ENCODE data around the gene ACACB. TPM values are rescaled to one million over a fixed set of nuclear protein-coding genes. Genes with fewer than 3 reads are reported as not detected.

ACACB gene
- total and polyA plus RNA-seq, 2 experiments from 2014 or later, result 6.2 to 15.4 TPM

- H3K4me3 Mint-ChIP-seq, result no peak overlapping the region
- no peaks in the 10 kb centered on the region for H3K36me3 ChIP-seq (ENCODE audit: insufficient read depth)
- H3K9me2 ChIP-seq (ENCODE audit: insufficient read depth), result no peaks in the 10 kb centered on the region
- DNase-seq (ENCODE audit: low spot score) (no peak), ATAC-seq (no peak)
- H3K4me1 ChIP-seq (ENCODE audit: insufficient read depth), result no peaks in the 10 kb centered on the region; the same call in 1 of the 2 replicates
- H3K27me3 ChIP-seq (ENCODE audit: insufficient read depth), result no peaks in the 10 kb centered on the region
- no peak overlapping the region for H3K27ac Mint-ChIP-seq
- no peaks in the 10 kb centered on the region for H3K79me2 ChIP-seq (replicated peaks; ENCODE audit: insufficient read depth)
- H2AFZ ChIP-seq, result no peak overlapping the region
- peaks cover 3% of the 10 kb centered on the region; the same call in 1 of the 3 replicates for H3K36me3 Mint-ChIP-seq (ENCODE audit: low read depth)
- H3F3A ChIP-seq (replicated peaks; ENCODE audit: low read depth), result no peaks in the 10 kb centered on the region
- H3K27me3 Mint-ChIP-seq (ENCODE audit: insufficient read depth, low read depth, poor library complexity), result peaks cover 2% of the 10 kb centered on the region
- no peak overlapping the region for H3K4me2 ChIP-seq
- TF ChIP-seq CTCF (conservative IDR thresholded peaks at IDR 0.05; ENCODE audit: low read depth in 2 of 2), result no peak
- no peak for TF ChIP-seq REST (IDR thresholded peaks at IDR 0.05; ENCODE audit: unreplicated experiment)
- no peak for TF ChIP-seq EZH2phosphoT487 (IDR thresholded peaks at IDR 0.05; ENCODE audit: unreplicated experiment)
- no peak for TF ChIP-seq ETS1 (IDR thresholded peaks at IDR 0.05)
- TF ChIP-seq POLR2AphosphoS5 (IDR thresholded peaks at IDR 0.05; ENCODE audit: low read depth), result no peak
- no peak for TF ChIP-seq CREB1 (CRISPR knock-in tag; IDR thresholded peaks at IDR 0.05; ENCODE audit: low read depth)
- no peak for TF ChIP-seq NANOG (IDR thresholded peaks at IDR 0.05; ENCODE audit: borderline replicate concordance)
- TF ChIP-seq STAT1 (IDR thresholded peaks at IDR 0.05; ENCODE audit: unreplicated experiment), result no peak
- no peak for TF ChIP-seq ZNF114 (CRISPR knock-in tag; IDR thresholded peaks at IDR 0.05)
- no peak for TF ChIP-seq JUNB (IDR thresholded peaks at IDR 0.05; ENCODE audit: unreplicated experiment)
- no peak for TF ChIP-seq ZNF462 (CRISPR knock-in tag; IDR thresholded peaks at IDR 0.05)
- peaks cover 16% of the 10 kb centered on the region for H3K4me1 Mint-ChIP-seq
- H3K4me3 ChIP-seq, result no peak overlapping the region
- no peaks in the 10 kb centered on the region for H4K20me1 ChIP-seq (replicated peaks; ENCODE audit: insufficient read depth)
- H3K9me3 Mint-ChIP-seq, result no peaks in the 10 kb centered on the region
- H3K27ac ChIP-seq (ENCODE audit: low read depth), result no peak overlapping the region
Measured at GRCh38 chr12:109261939-109262338, 145.6 kb downstream of the ACACB start.

Measured in GM23338 (cell line).